Measurements from ENCODE around the gene ATP9B.

Gene ATP9B

GRCh38 chr18:79380816-79381806, 311.9 kb downstream of the ATP9B start:
- H3K36me3 ChIP-seq (ENCODE audit: control insufficient read depth, insufficient read depth, low read length), result no peaks in the 10 kb centered on the region
- no peaks in the 10 kb centered on the region for H3K4me1 ChIP-seq (ENCODE audit: control insufficient read depth, insufficient read depth, low read length)
- no peaks in the 10 kb centered on the region for H3K9me3 ChIP-seq (ENCODE audit: control insufficient read depth, low read length)
- 70 to 72% methylated on average over 30 of the region's 30 CpGs for whole genome bisulfite sequencing, 2 experiments
- H3K4me3 ChIP-seq (ENCODE audit: insufficient read depth, low read depth, low read length), result no peak overlapping the region
- H3K27ac ChIP-seq (ENCODE audit: insufficient read depth, low read depth, low read length, poor library complexity, severe bottlenecking), result no peak overlapping the region
- H3K27me3 ChIP-seq (ENCODE audit: control insufficient read depth, insufficient read depth, low read length, poor library complexity, severe bottlenecking), result no peaks in the 10 kb centered on the region

- no peaks in the 10 kb centered on the region for H3K4me1 ChIP-seq (ENCODE audit: control insufficient read depth, insufficient read depth, low read length)
- no peaks in the 10 kb centered on the region for H3K27me3 ChIP-seq (ENCODE audit: control insufficient read depth, insufficient read depth, low read length, poor library complexity, severe bottlenecking)
- no peak overlapping the region for H3K4me3 ChIP-seq (ENCODE audit: insufficient read depth, low read depth, low read length)
- H3K36me3 ChIP-seq (ENCODE audit: control insufficient read depth, insufficient read depth, low read length), result no peaks in the 10 kb centered on the region
- WGBS, 2 experiments, result 90 to 92% methylated on average over 16 of the region's 16 CpGs
- H3K9me3 ChIP-seq (ENCODE audit: control insufficient read depth, low read length), result no peaks in the 10 kb centered on the region
- H3K27ac ChIP-seq (ENCODE audit: insufficient read depth, low read depth, low read length, poor library complexity, severe bottlenecking), result no peak overlapping the region
These were observed 312.7 kb downstream of the ATP9B start for GRCh38 chr18:79381811-79382311.

DNA sequence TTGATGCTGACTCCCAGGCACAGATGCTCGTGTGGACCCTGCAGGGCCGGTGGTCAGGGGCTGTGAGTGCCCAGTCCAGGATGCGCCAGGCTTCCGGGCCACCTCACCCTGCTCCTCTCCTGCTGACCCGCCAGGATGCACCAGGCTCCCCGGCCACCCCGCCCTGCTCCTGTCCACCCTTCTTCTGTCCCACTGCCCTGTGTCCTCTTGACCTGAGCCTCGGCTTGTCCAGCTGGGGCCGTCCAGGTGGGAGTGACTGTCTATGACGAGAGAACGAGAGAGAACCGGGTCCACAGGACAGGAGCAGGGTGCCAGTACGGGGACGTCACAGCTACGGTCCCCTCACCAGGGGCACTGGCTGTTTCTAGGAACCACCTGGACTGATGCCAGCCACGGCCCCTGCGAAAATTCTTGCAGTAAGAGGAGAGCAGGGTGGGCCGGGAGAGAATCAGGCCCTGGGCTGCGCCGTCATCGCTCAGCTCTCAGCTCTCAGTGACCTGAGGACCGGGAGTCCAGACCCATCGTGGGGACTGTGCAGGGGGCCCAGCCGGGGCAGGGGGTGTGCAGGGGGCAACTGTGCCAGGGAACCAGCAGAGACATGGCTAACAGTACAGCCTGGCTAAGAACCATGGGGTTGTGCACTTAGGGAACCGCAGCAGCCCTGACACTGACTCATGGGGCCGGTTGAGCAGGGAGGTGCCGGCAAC, 313.6 kb downstream of the ATP9B start:
- Histone ChIP-seq H3K9me3 (ENCODE audit: control insufficient read depth, low read length) (no peaks in the 10 kb centered on the region), H3K4me1 (ENCODE audit: control insufficient read depth, insufficient read depth, low read length) (no peaks in the 10 kb centered on the region), H3K36me3 (ENCODE audit: control insufficient read depth, insufficient read depth, low read length) (no peaks in the 10 kb centered on the region), H3K4me3 (ENCODE audit: insufficient read depth, low read depth, low read length) (no peak overlapping the region), H3K27me3 (ENCODE audit: control insufficient read depth, insufficient read depth, low read length, poor library complexity, severe bottlenecking) (no peaks in the 10 kb centered on the region), H3K27ac (ENCODE audit: insufficient read depth, low read depth, low read length, poor library complexity, severe bottlenecking) (no peak overlapping the region)
- 93% methylated on average over 27 of the region's 27 CpGs for WGBS, 2 experiments

- H3K4me3 ChIP-seq (ENCODE audit: insufficient read depth, low read depth, low read length), result no peak overlapping the region
- H3K9me3 ChIP-seq (ENCODE audit: control insufficient read depth, low read length), result no peaks in the 10 kb centered on the region
- no peaks in the 10 kb centered on the region for H3K4me1 ChIP-seq (ENCODE audit: control insufficient read depth, insufficient read depth, low read length)
- no peaks in the 10 kb centered on the region for H3K27me3 ChIP-seq (ENCODE audit: control insufficient read depth, insufficient read depth, low read length, poor library complexity, severe bottlenecking)
- no peaks in the 10 kb centered on the region for H3K36me3 ChIP-seq (ENCODE audit: control insufficient read depth, insufficient read depth, low read length)
- no peak overlapping the region for H3K27ac ChIP-seq (ENCODE audit: insufficient read depth, low read depth, low read length, poor library complexity, severe bottlenecking)
- 93 to 94% methylated on average over 20 of the region's 20 CpGs for WGBS, 2 experiments
These were observed 314.3 kb downstream of the ATP9B start for GRCh38 chr18:79383388-79384056.

GRCh38 chr18:79384151-79384807, 315.1 kb downstream of the ATP9B start:
- Histone ChIP-seq H3K36me3 (ENCODE audit: control insufficient read depth, insufficient read depth, low read length) (no peaks in the 10 kb centered on the region), H3K4me3 (ENCODE audit: insufficient read depth, low read depth, low read length) (no peak overlapping the region), H3K9me3 (ENCODE audit: control insufficient read depth, low read length) (no peaks in the 10 kb centered on the region), H3K4me1 (ENCODE audit: control insufficient read depth, insufficient read depth, low read length) (no peaks in the 10 kb centered on the region), H3K27me3 (ENCODE audit: control insufficient read depth, insufficient read depth, low read length, poor library complexity, severe bottlenecking) (peaks cover 2% of the 10 kb centered on the region), H3K27ac (ENCODE audit: insufficient read depth, low read depth, low read length, poor library complexity, severe bottlenecking) (no peak overlapping the region)
- 81 to 83% methylated on average over 17 of the region's 17 CpGs for WGBS, 2 experiments

DNA sequence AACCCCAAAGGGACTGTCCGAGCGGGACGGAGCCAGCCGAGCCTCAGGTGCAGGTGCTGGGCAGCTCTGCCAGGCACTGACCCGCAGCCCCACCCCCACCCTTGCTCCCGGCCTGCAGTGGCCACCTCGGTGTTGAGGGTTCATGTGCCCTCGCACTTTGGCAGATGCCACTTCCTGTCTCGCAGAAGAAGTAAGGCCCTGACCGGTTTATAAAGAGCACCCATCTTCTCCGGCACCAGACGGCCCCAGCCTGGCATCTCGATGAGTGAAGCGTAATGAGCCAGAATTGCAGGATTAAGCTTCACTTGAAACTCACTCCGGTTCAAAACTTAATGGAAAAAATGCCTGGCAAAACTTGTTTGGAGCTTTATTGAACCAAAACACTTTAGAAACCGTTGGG, 315.6 kb downstream of the ATP9B start:
- Histone ChIP-seq H3K36me3 (ENCODE audit: control insufficient read depth, insufficient read depth, low read length) (no peaks in the 10 kb centered on the region), H3K4me3 (ENCODE audit: insufficient read depth, low read depth, low read length) (no peak overlapping the region), H3K27ac (ENCODE audit: insufficient read depth, low read depth, low read length, poor library complexity, severe bottlenecking) (no peak overlapping the region), H3K4me1 (ENCODE audit: control insufficient read depth, insufficient read depth, low read length) (no peaks in the 10 kb centered on the region), H3K9me3 (ENCODE audit: control insufficient read depth, low read length) (no peaks in the 10 kb centered on the region), H3K27me3 (ENCODE audit: control insufficient read depth, insufficient read depth, low read length, poor library complexity, severe bottlenecking) (peaks cover 5% of the 10 kb centered on the region)
- 86 to 89% methylated on average over 16 of the region's 16 CpGs for WGBS, 2 experiments

GRCh38 chr18:79385326-79385707, 316.1 kb downstream of the ATP9B start:
- Histone ChIP-seq H3K36me3 (ENCODE audit: control insufficient read depth, insufficient read depth, low read length) (no peaks in the 10 kb centered on the region), H3K9me3 (ENCODE audit: control insufficient read depth, low read length) (no peaks in the 10 kb centered on the region), H3K4me1 (ENCODE audit: control insufficient read depth, insufficient read depth, low read length) (no peaks in the 10 kb centered on the region), H3K27ac (ENCODE audit: insufficient read depth, low read depth, low read length, poor library complexity, severe bottlenecking) (no peak overlapping the region), H3K27me3 (ENCODE audit: control insufficient read depth, insufficient read depth, low read length, poor library complexity, severe bottlenecking) (peaks cover 10% of the 10 kb centered on the region), H3K4me3 (ENCODE audit: insufficient read depth, low read depth, low read length) (no peak overlapping the region)
- whole genome bisulfite sequencing, 2 experiments, result 74 to 75% methylated on average over 17 of the region's 17 CpGs

- H3K27ac ChIP-seq (ENCODE audit: insufficient read depth, low read depth, low read length, poor library complexity, severe bottlenecking), result no peak overlapping the region
- peaks cover 15% of the 10 kb centered on the region for H3K27me3 ChIP-seq (ENCODE audit: control insufficient read depth, insufficient read depth, low read length, poor library complexity, severe bottlenecking)
- 91% methylated on average over 21 of the region's 21 CpGs for WGBS, 2 experiments
- H3K4me3 ChIP-seq (ENCODE audit: insufficient read depth, low read depth, low read length), result no peak overlapping the region
- no peaks in the 10 kb centered on the region for H3K4me1 ChIP-seq (ENCODE audit: control insufficient read depth, insufficient read depth, low read length)
- no peaks in the 10 kb centered on the region for H3K36me3 ChIP-seq (ENCODE audit: control insufficient read depth, insufficient read depth, low read length)
- no peaks in the 10 kb centered on the region for H3K9me3 ChIP-seq (ENCODE audit: control insufficient read depth, low read length)
These were observed 316.6 kb downstream of the ATP9B start for GRCh38 chr18:79385708-79386341.

GRCh38 chr18:79386547-79386946, 317.4 kb downstream of the ATP9B start:
- WGBS, 2 experiments, result 93 to 95% methylated on average over 14 of the region's 14 CpGs
- Histone ChIP-seq H3K4me1 (ENCODE audit: control insufficient read depth, insufficient read depth, low read length) (no peaks in the 10 kb centered on the region), H3K27ac (ENCODE audit: insufficient read depth, low read depth, low read length, poor library complexity, severe bottlenecking) (no peak overlapping the region), H3K4me3 (ENCODE audit: insufficient read depth, low read depth, low read length) (no peak overlapping the region), H3K36me3 (ENCODE audit: control insufficient read depth, insufficient read depth, low read length) (no peaks in the 10 kb centered on the region), H3K9me3 (ENCODE audit: control insufficient read depth, low read length) (no peaks in the 10 kb centered on the region), H3K27me3 (ENCODE audit: control insufficient read depth, insufficient read depth, low read length, poor library complexity, severe bottlenecking) (peaks cover 22% of the 10 kb centered on the region)

Measured in ectodermal cell (in vitro differentiated cells).